Keratinocyte (primary cell): Measurements from ENCODE around the gene MTOR. TPM values are rescaled to one million over a fixed set of nuclear protein-coding genes. Genes with fewer than 3 reads are reported as not detected.
A peak's percentile ranks its signal among the peaks of the same experiment; 100 is the strongest.

ENCODE experiments used
- DNase-seq: peaks from one replicate; pipeline ENCODE4 v3.0.0-alpha.2; 2011; ENCODE audit warnings: low read depth, missing footprints, low spot score
- FAIRE-seq: peaks from 2 replicates; lab custom pipeline; 2011; peaks lifted over from hg19 to GRCh38; lab: Jason Lieb, UNC
- H2AFZ ChIP-seq: 2 replicates; pipeline ENCODE4 v1.6.0; 2012; ENCODE audit warnings: low read length, control low read depth, inconsistent platforms; ENCODE audit not compliant: control insufficient read depth
- H3K27ac ChIP-seq: 2 replicates; pipeline ENCODE4 v1.5.1; 2011; ENCODE audit warnings: low read length; ENCODE audit not compliant: control insufficient read depth, insufficient read depth
- H3K27me3 ChIP-seq: 3 replicates; pipeline ENCODE4 v1.6.0; 2011; ENCODE audit warnings: low read length; ENCODE audit not compliant: control insufficient read depth, insufficient read depth; ENCODE audit errors: extremely low read depth
- H3K36me3 ChIP-seq, 2 experiments: 2 replicates in 1 of 2; 3 replicates in 1 of 2; pipeline ENCODE4 v1.5.1; 2011; ENCODE audit warnings: low read length in 2 of 2, mild to moderate bottlenecking in 1 of 2; ENCODE audit not compliant: control insufficient read depth in 2 of 2, insufficient read depth in 2 of 2; ENCODE audit errors: extremely low read depth in 1 of 2
- H3K4me1 ChIP-seq: 3 replicates; pipeline ENCODE4 v1.5.1; 2011; ENCODE audit warnings: low read length; ENCODE audit not compliant: control insufficient read depth, insufficient read depth; ENCODE audit errors: extremely low read depth
- H3K4me2 ChIP-seq: 3 replicates; pipeline ENCODE4 v1.6.0; 2011; ENCODE audit warnings: low read depth, low read length; ENCODE audit not compliant: control insufficient read depth, insufficient read depth; ENCODE audit errors: extremely low read depth
- H3K4me3 ChIP-seq, 3 experiments: fragments of 200-600 bp in 1 of 3; sonication (generic) in 1 of 3; 2 replicates in 2 of 3; 3 replicates in 1 of 3; pipeline ENCODE4 v1.5.1; 2011 to 2016; ENCODE audit warnings: low read length in 3 of 3, mild to moderate bottlenecking in 3 of 3, control low read depth in 2 of 3, inconsistent platforms in 1 of 3, low read depth in 1 of 3, mixed read lengths in 1 of 3, mixed run types in 1 of 3, moderate library complexity in 1 of 3; ENCODE audit not compliant: control insufficient read depth in 2 of 3, insufficient read depth in 2 of 3; ENCODE audit errors: extremely low read depth in 1 of 3
- H3K79me2 ChIP-seq: 2 replicates; pipeline ENCODE4 v1.6.0; 2012; ENCODE audit warnings: low read length; ENCODE audit not compliant: control insufficient read depth, insufficient read depth
- H3K9ac ChIP-seq: 3 replicates; pipeline ENCODE4 v1.6.0; 2011; ENCODE audit warnings: low read length; ENCODE audit not compliant: control insufficient read depth, insufficient read depth; ENCODE audit errors: extremely low read depth
- H3K9me1 ChIP-seq: 3 replicates; pipeline ENCODE4 v1.6.0; 2011; ENCODE audit warnings: low read length; ENCODE audit not compliant: control insufficient read depth, insufficient read depth; ENCODE audit errors: extremely low read depth
- H3K9me3 ChIP-seq: 2 replicates; pipeline ENCODE4 v1.5.1; 2012; ENCODE audit warnings: low read depth, low read length; ENCODE audit not compliant: control insufficient read depth
- H4K20me1 ChIP-seq: 3 replicates; pipeline ENCODE4 v1.6.0; 2011; ENCODE audit warnings: low read length; ENCODE audit not compliant: control insufficient read depth, insufficient read depth; ENCODE audit errors: extremely low read depth
- CTCF ChIP-seq, 3 experiments: IDR thresholded peaks in 1 of 3; conservative IDR thresholded peaks in 1 of 3; optimal IDR thresholded peaks in 1 of 3; 2 replicates in 2 of 3; 3 replicates in 1 of 3; pipeline versions ENCODE3 to v1.5.1; 2011; ENCODE audit warnings: low read length in 3 of 3, mild to moderate bottlenecking in 3 of 3, moderate library complexity in 2 of 3, control low read depth in 1 of 3, inconsistent platforms in 1 of 3; ENCODE audit not compliant: insufficient read depth in 2 of 3; ENCODE audit errors: extremely low read depth in 1 of 3
- EZH2 ChIP-seq: IDR thresholded peaks from one replicate; pipeline ENCODE4 v1.6.1; 2012; ENCODE audit warnings: inconsistent platforms, mild to moderate bottlenecking, low read length, moderate library complexity
- dilution Hi-C: fragments of 300-500 bp; cut with MboI; formaldehyde crosslinking; loops from one replicate; pipeline ENCODE4 v1.7.0; 2020; ENCODE audit warnings: low sequenced_read_pairs; ENCODE audit not compliant: extremely low pct_ligation_motif_present
- polyA plus RNA-seq, 5 experiments: library from polyadenylated mRNA; depleted of rRNA in 3 of 5; stranded (reverse) in 3 of 5; stranded (forward) in 1 of 5; unstranded in 1 of 5; fragments of >200 nt; gene quantifications; 1 replicate in 1 of 5; 2 replicates in 3 of 5; 3 replicates in 1 of 5; pipeline versions ENCODE4 v1.2.1 to v1.2.3, GENCODE V29; 2011 to 2012; ENCODE audit warnings: missing spikeins in 2 of 5, low read depth in 1 of 5, low replicate concordance in 1 of 5
- small RNA-seq, 3 experiments: library from RNA; depleted of rRNA; stranded (forward); fragments of <200 nt; gene quantifications; one replicate each; pipeline ENCODE3, GENCODE V24; 2012; ENCODE audit warnings: low read depth in 3 of 3, low replicate concordance in 1 of 3; ENCODE audit not compliant: insufficient read length in 3 of 3

The MTOR gene
- polyA plus RNA-seq, 1 donor (not counting 4 experiments of a cell fraction or from before 2014, with no cell fraction given), result 31.5 TPM

- Histone ChIP-seq H4K20me1 (peaks cover 2% of the 10 kb centered on the region), H3K27me3 (no peaks in the 10 kb centered on the region), H2AFZ (no peak overlapping the region), H3K4me2 (no peak overlapping the region), H3K9ac (no peak overlapping the region), H3K27ac (no peak overlapping the region), H3K79me2 (peaks cover 26% of the 10 kb centered on the region), H3K4me3 (peak overlapping the region in 1 of 3 experiments; percentile 80), H3K36me3 (peaks cover 11 to 23% of the 10 kb centered on the region in 2 experiments), H3K4me1 (peaks cover 19% of the 10 kb centered on the region), H3K9me1 (no peaks in the 10 kb centered on the region), H3K9me3 (no peaks in the 10 kb centered on the region)
- TF ChIP-seq EZH2 (no peak), CTCF (optimal IDR thresholded peaks at IDR 0.05 in 1 of 3, IDR thresholded peaks at IDR 0.05 in 1 of 3, conservative IDR thresholded peaks at IDR 0.05 in 1 of 3; ENCODE audit: extremely low read depth in 1 of 3, insufficient read depth in 2 of 3, low read length in 3 of 3) (no peak)
- DNase-seq, result no peak
- no peak for FAIRE-seq
- dilution Hi-C loops, result no loop called here
Measured at GRCh38 chr1:11058026-11058425, 204.3 kb downstream of the MTOR start.

GRCh38 chr1:11057477-11057876 lies 204.9 kb downstream of the MTOR start:
- FAIRE-seq (no peak), DNase-seq (no peak)
- Histone ChIP-seq H3K4me1 (peaks cover 19% of the 10 kb centered on the region), H3K9me3 (no peaks in the 10 kb centered on the region), H3K27ac (no peak overlapping the region), H2AFZ (no peak overlapping the region), H3K36me3 (peaks cover 11 to 21% of the 10 kb centered on the region in 2 experiments), H4K20me1 (peaks cover 2% of the 10 kb centered on the region), H3K27me3 (no peaks in the 10 kb centered on the region), H3K4me2 (no peak overlapping the region), H3K9ac (no peak overlapping the region), H3K79me2 (peaks cover 26% of the 10 kb centered on the region), H3K4me3 (no peak overlapping the region), H3K9me1 (no peaks in the 10 kb centered on the region)
- dilution Hi-C loops, result no loop called here
- TF ChIP-seq EZH2 (no peak), CTCF (optimal IDR thresholded peaks at IDR 0.05 in 1 of 3, IDR thresholded peaks at IDR 0.05 in 1 of 3, conservative IDR thresholded peaks at IDR 0.05 in 1 of 3; ENCODE audit: extremely low read depth in 1 of 3, insufficient read depth in 2 of 3, low read length in 3 of 3) (no peak)

Small RNA genes lying within 50 kb of the gene (small RNA-seq; reads per million reads assigned to genes)
- gene RNU6-291P (0 reads per million in 3 experiments), gene RNU6-537P (0 to 0.25 (median 0) reads per million in 3 experiments), gene RPL39P6 (0 reads per million in 3 experiments)

Other genes with a start within 250 kb of the MTOR start
- 87.1 to 177 TPM (median 109 TPM) in 3 replicates for gene TARDBP, start 249.9 kb downstream of the MTOR start, polyA plus RNA-seq
- gene MASP2, start 215.3 kb downstream of the MTOR start, polyA plus RNA-seq, result 0.03 TPM in 3 replicates
- gene SRM, start 202.5 kb downstream of the MTOR start, polyA plus RNA-seq, result 32.8 to 193 TPM (median 32.8 TPM) in 3 replicates
- gene EXOSC10, start 162.7 kb downstream of the MTOR start, polyA plus RNA-seq, result 44.9 to 86.5 TPM (median 61.2 TPM) in 3 replicates
- not detected in 3 replicates for gene ANGPTL7, start 73.2 kb downstream of the MTOR start, polyA plus RNA-seq
- 9.7 to 15.9 TPM (median 9.9 TPM) in 3 replicates for gene UBIAD1, start 10.6 kb upstream of the MTOR start, polyA plus RNA-seq
- 0.01 TPM in 1 of 3 replicates, not detected in the others for gene DISP3, start 216.6 kb upstream of the MTOR start, polyA plus RNA-seq